GM21717 (cell line): ENCODE measurements around the gene GALNT7.
"Not testable (repeated sequence)": the region's sequence is repeated elsewhere in the genome, so short reads cannot be mapped to it uniquely, and the experiment has no call there.

ENCODE experiments used
- ATAC-seq: cut with Tn5 transposase; IDR thresholded peaks from one replicate; pipeline ENCODE4 v1.9.1; 2021; ENCODE audit warnings: mild to moderate bottlenecking, moderate library complexity; ENCODE audit not compliant: unreplicated experiment

Gene GALNT7

GRCh38 chr4:173192375-173193162 is 24.0 kb downstream of the GALNT7 start:
- ATAC-seq: no peak

- ATAC-seq: no peak
Observed at GRCh38 chr4:173194157-173194556, 25.5 kb downstream of the GALNT7 start.

- ATAC-seq: peak; percentile 53
Observed at GRCh38 chr4:173195109-173195508, 26.5 kb downstream of the GALNT7 start.

- no peak for ATAC-seq
Observed at GRCh38 chr4:173199553-173199952, 30.9 kb downstream of the GALNT7 start.

GRCh38 chr4:173200103-173200884 is 31.7 kb downstream of the GALNT7 start:
- no peak for ATAC-seq

- ATAC-seq: no peak
Observed at GRCh38 chr4:173202395-173202794, 33.8 kb downstream of the GALNT7 start.

- no peak for ATAC-seq
Observed at GRCh38 chr4:173205656-173206055, 37.0 kb downstream of the GALNT7 start.

- ATAC-seq: no peak
Observed at GRCh38 chr4:173208420-173208819, 39.8 kb downstream of the GALNT7 start.

GRCh38 chr4:173211222-173211621 is 42.6 kb downstream of the GALNT7 start:
- no peak for ATAC-seq

- ATAC-seq: no peak
Observed at GRCh38 chr4:173211838-173212237, 43.2 kb downstream of the GALNT7 start.

GRCh38 chr4:173212379-173212778 is 43.8 kb downstream of the GALNT7 start:
- no peak for ATAC-seq

GRCh38 chr4:173213296-173213695 is 44.7 kb downstream of the GALNT7 start:
- ATAC-seq: no peak

GRCh38 chr4:173214231-173214630 is 45.6 kb downstream of the GALNT7 start:
- no peak for ATAC-seq

- no peak for ATAC-seq
Observed at GRCh38 chr4:173214661-173215060, 46.0 kb downstream of the GALNT7 start.

GRCh38 chr4:173217075-173217474 is 48.5 kb downstream of the GALNT7 start:
- ATAC-seq: no peak

GRCh38 chr4:173217727-173218126 is 49.1 kb downstream of the GALNT7 start:
- no peak for ATAC-seq

- ATAC-seq: no peak
Observed at GRCh38 chr4:173218411-173219125, 50.0 kb downstream of the GALNT7 start.

- not testable (repeated sequence) for ATAC-seq
Observed at GRCh38 chr4:173219126-173219437, 50.5 kb downstream of the GALNT7 start.

- no peak for ATAC-seq
Observed at GRCh38 chr4:173223743-173224142, 55.1 kb downstream of the GALNT7 start.

GRCh38 chr4:173226401-173226888 is 57.8 kb downstream of the GALNT7 start:
- ATAC-seq: no peak

GRCh38 chr4:173227756-173228155 is 59.1 kb downstream of the GALNT7 start:
- no peak for ATAC-seq
